Nephron progenitor cell (in vitro differentiated cells): ENCODE measurements around the gene CCDC197.
A peak's percentile ranks its signal among the peaks of the same experiment; 100 is the strongest.

Experiments
- DNase-seq: peaks from one replicate; pipeline ENCODE4 v3.0.0; 2021
- H3K27ac Mint-ChIP-seq: 2 replicates; pipeline ENCODE4 v1.8.0; 2021; ENCODE audit warnings: mild to moderate bottlenecking, moderate library complexity, mixed read lengths
- H3K27me3 Mint-ChIP-seq: 2 replicates; pipeline ENCODE4 v1.8.0; 2021; ENCODE audit warnings: mild to moderate bottlenecking, low read depth, mixed read lengths; ENCODE audit not compliant: poor library complexity
- H3K36me3 Mint-ChIP-seq: 2 replicates; pipeline ENCODE4 v1.8.0; 2021; ENCODE audit warnings: low read depth, mixed read lengths
- H3K4me1 Mint-ChIP-seq: 2 replicates; pipeline ENCODE4 v1.8.0; 2021; ENCODE audit warnings: mixed read lengths
- H3K4me3 Mint-ChIP-seq: 2 replicates; pipeline ENCODE4 v1.8.0; 2021; ENCODE audit warnings: mild to moderate bottlenecking, moderate library complexity, mixed read lengths
- H3K9me3 Mint-ChIP-seq: 2 replicates; pipeline ENCODE4 v1.8.0; 2021; ENCODE audit warnings: mild to moderate bottlenecking, moderate library complexity, mixed read lengths
- TF ChIP-seq, protein P1 (sequence below): fragments of 200-600 bp; sonication (generic); IDR thresholded peaks from 2 replicates; pipeline ENCODE4 v1.5.0; 2021; ENCODE audit warnings: antibody characterized with exemption

The CCDC197 gene

DNA sequence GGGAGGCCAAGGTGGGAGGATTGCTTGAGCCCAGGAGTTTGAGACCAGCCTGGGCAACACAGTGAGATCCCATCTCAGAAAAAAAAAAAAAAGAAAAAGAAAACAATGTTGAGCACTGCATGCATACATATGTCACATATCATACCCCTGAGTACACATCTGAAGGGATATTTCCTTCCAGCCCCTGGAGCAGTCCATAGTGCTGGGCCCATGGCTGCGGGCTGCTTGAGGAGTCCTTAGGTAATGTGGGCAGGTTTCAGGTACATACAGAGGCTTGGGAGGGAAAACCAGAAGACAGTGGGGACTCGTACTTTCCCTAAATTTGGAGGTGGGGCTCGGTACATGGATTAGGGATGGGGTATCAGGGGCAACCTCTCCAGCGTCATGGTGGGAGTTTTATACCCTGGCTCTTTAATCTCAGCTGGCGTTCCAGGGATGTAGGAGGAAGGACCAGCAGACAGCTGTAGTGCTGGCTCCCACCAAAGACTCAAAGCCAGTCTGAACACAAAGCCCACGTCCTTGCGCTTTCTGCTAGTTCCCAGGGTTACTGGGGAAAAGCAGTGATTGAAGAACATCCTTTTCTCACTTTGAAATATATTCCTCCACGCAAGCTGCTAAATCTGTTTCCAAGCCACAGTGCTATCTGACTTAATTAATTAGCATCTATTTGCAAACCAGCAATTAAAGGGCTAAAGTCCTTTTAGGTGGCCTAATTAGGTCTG, 34.2 kb downstream of the CCDC197 start:
- H3K27ac Mint-ChIP-seq, result no peak overlapping the region
- peaks cover 10% of the 10 kb centered on the region for H3K27me3 Mint-ChIP-seq
- no peak for DNase-seq
- no peaks in the 10 kb centered on the region for H3K4me1 Mint-ChIP-seq
- H3K4me3 Mint-ChIP-seq, result no peak overlapping the region
- peaks cover 8% of the 10 kb centered on the region for H3K9me3 Mint-ChIP-seq
- peaks cover 7% of the 10 kb centered on the region for H3K36me3 Mint-ChIP-seq
- TF ChIP-seq, protein P1, sequence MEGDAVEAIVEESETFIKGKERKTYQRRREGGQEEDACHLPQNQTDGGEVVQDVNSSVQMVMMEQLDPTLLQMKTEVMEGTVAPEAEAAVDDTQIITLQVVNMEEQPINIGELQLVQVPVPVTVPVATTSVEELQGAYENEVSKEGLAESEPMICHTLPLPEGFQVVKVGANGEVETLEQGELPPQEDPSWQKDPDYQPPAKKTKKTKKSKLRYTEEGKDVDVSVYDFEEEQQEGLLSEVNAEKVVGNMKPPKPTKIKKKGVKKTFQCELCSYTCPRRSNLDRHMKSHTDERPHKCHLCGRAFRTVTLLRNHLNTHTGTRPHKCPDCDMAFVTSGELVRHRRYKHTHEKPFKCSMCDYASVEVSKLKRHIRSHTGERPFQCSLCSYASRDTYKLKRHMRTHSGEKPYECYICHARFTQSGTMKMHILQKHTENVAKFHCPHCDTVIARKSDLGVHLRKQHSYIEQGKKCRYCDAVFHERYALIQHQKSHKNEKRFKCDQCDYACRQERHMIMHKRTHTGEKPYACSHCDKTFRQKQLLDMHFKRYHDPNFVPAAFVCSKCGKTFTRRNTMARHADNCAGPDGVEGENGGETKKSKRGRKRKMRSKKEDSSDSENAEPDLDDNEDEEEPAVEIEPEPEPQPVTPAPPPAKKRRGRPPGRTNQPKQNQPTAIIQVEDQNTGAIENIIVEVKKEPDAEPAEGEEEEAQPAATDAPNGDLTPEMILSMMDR, result no peak

DNA sequence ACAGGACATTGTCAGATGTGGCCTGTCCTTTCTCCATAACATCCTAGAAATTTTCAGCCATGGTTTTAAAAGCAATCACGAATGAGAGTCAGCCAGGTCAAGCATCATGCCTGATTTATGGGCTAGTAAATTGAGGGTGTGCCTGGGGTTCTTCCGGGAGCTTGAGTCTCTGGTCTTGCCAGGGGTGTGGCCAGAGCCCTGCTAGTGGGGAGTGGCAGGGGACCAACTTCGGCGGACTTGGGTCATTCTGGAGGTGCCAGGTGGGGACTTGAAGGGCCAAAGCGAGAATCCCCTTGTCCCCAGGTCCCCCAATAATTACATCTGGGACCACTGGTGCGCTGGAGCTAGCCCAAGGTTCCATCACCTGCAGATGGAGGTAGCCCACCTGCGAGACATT, 34.8 kb downstream of the CCDC197 start:
- TF ChIP-seq, protein P1, result no peak
- H3K27ac Mint-ChIP-seq, result no peak overlapping the region
- no peak for DNase-seq
- peaks cover 11% of the 10 kb centered on the region for H3K36me3 Mint-ChIP-seq
- peaks cover 4% of the 10 kb centered on the region for H3K4me1 Mint-ChIP-seq
- peaks cover 10% of the 10 kb centered on the region for H3K27me3 Mint-ChIP-seq
- H3K9me3 Mint-ChIP-seq, result peaks cover 8% of the 10 kb centered on the region
- H3K4me3 Mint-ChIP-seq, result no peak overlapping the region

DNA sequence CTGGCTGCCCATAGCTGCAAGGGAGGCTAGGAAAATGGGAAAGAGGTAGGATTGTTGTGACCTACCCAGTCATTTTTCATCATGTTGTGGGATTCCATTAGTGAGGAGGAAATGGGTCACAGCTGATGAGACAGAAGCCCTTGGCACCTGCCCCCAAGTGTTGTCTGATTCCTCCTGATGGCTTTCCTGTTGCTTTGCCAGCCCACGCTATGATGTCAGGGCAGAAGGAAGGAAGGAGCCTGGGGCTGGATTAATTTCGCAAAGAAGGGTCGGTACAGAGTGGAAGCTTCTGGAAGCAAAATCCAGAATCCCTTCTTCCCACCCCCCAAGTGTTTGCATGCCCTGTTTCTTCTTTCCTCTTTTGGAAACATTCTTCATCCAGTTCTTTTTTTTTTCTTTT, 37.8 kb downstream of the CCDC197 start:
- Mint-ChIP-seq H3K27me3 (peaks cover 10% of the 10 kb centered on the region), H3K4me3 (no peak overlapping the region), H3K27ac (no peak overlapping the region), H3K9me3 (peaks cover 8% of the 10 kb centered on the region), H3K36me3 (peaks cover 11% of the 10 kb centered on the region), H3K4me1 (peaks cover 4% of the 10 kb centered on the region)
- TF ChIP-seq, protein P1, result no peak
- DNase-seq, result no peak

DNA sequence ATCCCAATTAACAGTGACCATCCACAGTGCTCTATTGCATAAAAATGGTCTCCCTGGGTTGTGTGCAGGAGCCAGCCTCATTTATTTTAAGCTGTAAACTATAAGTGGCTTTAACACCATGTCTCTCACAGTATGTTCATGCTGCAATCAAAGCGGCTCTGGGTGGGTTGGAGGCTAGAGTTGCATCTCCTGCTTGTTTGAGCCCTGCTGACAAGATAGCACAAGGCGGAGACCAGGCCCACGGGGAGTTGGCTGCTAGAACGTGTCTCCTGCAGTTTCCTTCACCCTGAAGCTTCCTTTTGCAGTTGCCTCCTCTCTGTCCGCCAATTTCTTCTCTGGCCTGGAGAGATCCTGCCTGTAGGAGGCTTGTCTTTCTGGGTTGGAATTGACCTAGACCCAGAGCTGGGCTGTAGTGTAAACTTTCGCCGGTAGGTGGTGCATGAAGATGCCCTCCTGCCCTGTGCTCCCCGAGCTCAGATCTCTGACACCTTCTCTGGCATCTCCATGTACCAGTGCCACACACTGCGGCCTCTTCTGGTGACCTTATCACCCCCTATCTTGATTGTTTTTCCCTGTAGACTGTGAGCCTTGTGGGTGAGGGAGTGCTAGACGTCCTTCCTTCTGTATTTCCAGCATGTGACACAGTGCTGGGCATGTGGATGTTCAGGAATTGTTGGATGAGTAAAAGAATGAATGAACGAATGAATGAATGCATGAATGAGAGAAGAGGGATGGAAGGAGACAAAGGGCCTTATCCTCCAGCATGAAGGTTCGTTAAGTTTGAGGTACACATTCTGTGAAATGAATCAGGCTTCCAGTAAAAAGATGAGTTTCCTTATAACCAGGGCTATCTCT, 39.4 kb downstream of the CCDC197 start:
- Mint-ChIP-seq H3K36me3 (peaks cover 11% of the 10 kb centered on the region), H3K4me3 (no peak overlapping the region), H3K9me3 (peaks cover 8% of the 10 kb centered on the region), H3K27ac (no peak overlapping the region), H3K4me1 (peaks cover 4% of the 10 kb centered on the region), H3K27me3 (peaks cover 3% of the 10 kb centered on the region)
- DNase-seq, result peak; percentile 78
- TF ChIP-seq, protein P1, result peak; percentile 74

DNA sequence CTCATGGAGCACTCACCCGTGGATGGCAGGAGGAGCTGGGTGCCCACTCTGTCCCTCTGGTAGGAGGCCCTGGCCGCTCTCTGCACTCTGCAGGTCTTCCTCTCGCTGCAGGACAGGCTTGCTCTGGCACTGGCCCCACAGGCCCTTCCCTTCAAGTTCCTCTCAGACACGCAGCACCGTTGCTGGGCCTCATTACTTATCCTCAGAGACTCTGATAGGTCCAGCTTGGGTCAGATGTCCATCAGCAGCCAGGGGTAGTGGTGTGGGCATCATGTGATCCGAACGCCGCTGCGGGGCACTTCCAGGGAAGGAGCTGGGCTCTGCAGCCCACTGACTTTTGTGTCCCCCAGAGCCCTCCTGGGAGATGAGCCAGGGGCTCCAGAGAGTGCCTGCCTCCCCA, 40.9 kb downstream of the CCDC197 start:
- peaks cover 11% of the 10 kb centered on the region for H3K36me3 Mint-ChIP-seq
- H3K27me3 Mint-ChIP-seq, result peaks cover 3% of the 10 kb centered on the region
- DNase-seq, result no peak
- TF ChIP-seq, protein P1, result no peak
- no peak overlapping the region for H3K4me3 Mint-ChIP-seq
- H3K27ac Mint-ChIP-seq, result no peak overlapping the region
- peaks cover 8% of the 10 kb centered on the region for H3K9me3 Mint-ChIP-seq
- peaks cover 4% of the 10 kb centered on the region for H3K4me1 Mint-ChIP-seq
